ENCODE measurements around the gene KLHDC7A.

Gene KLHDC7A

DNA sequence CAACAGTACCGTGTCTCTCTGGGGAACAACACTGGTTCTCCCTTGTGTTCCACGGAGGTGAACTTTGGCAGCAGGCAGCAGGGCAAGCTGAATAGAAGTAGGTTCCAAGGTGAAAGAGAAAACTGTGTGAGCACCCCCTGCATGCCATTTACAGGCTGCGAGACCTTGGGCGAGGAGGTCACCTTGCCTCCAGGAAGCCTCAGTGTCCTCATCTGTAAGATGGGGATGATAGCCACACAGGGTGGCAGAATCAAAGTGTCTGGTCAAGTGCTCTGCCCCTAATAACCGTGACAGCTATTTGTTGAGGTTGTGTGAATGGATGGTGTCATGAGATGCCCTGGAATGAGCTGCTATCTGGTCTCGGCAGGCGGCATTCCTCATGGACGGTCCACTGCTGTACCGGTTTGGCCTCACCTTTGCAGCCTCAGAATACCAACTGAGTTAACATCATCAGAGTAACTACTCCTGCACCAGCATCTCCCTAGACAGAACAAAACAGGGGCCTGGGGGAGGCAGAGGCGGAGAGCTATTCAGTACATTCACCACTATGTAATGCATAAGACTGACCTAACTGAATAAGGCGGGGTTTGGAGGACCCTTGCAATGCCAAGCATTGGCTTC, 7.4 kb upstream of the KLHDC7A start:
- DNase-seq (ENCODE audit: low spot score): no peak

DNA sequence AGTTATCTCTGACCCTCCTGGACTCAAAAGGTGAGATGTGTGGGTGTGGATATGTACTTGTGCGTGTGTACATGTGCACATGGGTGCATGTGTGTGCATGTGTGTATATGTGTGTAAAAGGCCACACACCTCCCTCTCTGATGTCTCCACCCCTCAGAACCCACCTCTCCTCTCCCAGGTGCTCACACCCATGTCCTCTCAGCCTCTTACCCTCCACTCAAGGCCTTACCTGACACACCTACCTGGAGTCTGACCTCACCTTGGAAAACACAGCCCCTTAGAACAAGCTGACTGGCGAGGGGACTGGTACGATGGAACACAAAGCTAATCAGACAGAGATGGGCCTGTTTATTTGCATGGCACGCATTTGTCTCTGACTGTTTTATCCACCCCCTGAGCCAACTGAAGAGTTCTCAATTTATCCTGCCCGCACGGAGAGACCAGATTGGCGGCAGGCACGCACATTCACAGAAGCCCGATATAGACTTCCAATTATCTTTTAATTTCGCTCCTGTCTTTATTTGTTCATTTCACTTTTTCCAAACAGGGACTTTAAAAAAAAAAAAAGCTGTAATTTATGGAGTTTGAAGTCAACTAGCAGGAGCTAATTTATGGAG, 6.1 kb upstream of the KLHDC7A start:
- no peak for DNase-seq (ENCODE audit: low spot score)

DNA sequence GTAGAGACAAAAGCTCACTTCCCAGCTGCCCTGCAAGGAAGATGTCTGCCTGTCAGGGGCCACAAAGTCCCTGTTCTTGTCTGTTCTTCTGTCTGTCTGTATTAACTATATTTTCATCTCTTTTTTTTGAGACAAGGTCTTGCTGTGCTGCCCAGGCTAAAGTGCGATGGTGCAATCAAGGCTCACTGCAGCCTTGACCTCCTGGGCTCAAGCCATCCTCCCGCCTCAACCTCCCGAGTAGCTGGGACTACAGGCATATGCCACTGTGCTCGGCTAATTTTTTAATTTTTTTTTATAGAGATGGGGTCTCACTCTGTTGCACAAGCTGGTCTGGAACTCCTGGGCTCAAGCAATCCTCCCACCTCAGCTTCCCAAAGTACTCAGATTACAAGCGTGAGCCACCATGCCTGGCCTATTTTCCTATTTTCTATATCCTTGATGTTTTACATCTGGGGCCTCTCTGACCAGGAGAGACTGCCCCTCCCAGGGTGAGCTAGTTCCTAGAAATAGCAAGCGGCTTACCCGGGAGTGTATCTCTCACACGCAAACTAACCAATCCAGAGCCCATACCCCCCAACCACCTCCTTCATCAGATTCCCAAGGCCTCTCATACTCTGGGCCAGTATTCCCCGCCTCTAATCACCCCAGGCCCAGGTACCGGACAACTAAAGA, 5.4 kb upstream of the KLHDC7A start:
- DNase-seq (ENCODE audit: low spot score): no peak

- DNase-seq (ENCODE audit: low spot score): no peak
Observed at GRCh38 chr1:18479454-18479853, 1.3 kb upstream of the KLHDC7A start.

DNA sequence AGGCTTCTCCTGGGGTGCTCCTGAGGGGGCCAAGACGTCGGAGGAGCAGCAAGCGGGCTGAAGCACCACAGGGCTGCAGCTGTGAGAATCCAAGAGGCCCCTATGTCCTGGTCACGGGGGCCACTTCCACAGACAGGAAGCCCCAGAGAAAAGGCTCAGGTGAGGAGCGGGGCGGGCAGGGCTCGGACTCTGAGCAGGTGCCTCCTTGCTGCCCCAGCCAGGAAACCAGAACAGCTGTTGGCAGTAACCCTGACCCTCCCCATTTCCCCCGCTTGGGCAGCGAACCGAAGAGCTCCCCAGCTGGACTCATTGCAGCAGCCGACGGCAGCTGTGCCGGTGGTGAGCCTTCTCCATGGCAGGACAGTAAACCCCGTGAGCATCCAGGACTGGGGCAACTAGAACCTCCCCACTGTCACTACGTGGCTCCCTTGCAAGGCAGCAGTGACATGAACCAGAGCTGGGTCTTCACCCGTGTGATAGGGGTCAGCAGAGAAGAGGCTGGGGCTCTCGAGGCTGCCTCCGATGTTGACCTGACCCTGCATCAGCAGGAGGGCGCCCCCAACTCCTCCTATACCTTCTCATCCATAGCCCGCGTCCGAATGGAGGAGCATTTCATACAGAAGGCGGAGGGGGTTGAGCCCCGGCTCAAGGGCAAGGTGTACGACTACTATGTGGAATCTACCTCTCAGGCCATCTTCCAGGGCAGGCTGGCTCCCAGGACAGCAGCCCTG, 625 bp downstream of the KLHDC7A start:
- no peak for DNase-seq (ENCODE audit: low spot score)

- DNase-seq (ENCODE audit: low spot score): no peak
Observed at GRCh38 chr1:18481921-18482701, 1.4 kb downstream of the KLHDC7A start.

- DNase-seq (ENCODE audit: low spot score): no peak
Observed at GRCh38 chr1:18482721-18483425, 2.1 kb downstream of the KLHDC7A start.

DNA sequence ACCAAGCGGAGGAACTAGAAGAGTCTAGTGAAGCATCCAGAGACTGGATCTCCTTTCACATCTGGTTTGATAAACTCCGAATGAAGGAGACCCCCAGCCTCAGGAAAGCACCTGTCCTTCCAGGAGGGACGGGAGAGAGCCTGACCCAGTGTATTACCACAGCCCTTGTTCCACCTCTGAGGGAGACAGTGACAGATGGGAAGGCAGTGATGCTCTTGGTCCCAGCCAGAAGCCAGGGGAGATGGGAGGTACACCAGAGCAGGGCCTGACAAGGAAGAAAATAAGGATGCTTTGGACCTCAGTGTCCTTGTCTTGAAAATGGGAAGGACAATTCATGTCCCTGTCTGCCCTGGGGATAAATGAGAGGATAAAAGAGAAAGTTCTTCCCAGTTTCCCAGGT, 3.5 kb downstream of the KLHDC7A start:
- no peak for DNase-seq (ENCODE audit: low spot score)

DNA sequence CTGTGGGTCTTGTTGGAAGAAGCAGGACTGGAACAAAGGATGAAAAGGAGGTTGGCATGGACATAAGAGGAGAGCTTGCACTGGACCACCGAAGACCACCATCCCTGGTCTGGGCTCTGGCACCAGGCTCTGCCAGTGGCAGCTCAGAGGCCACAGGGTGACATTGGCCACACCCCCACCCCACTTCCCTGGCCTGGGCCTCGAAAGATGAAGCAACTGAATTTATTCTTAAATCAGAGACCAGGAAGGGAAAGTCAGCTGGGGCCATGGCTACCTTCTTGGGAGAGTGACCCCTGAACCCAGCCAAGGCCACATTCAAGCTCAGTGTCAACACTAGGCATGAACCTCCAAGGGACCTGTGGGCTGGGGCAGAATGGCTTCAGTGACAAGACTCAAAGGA, 4.0 kb downstream of the KLHDC7A start:
- no peak for DNase-seq (ENCODE audit: low spot score)

GRCh38 chr1:18485227-18485626, 4.5 kb downstream of the KLHDC7A start:
- no peak for DNase-seq (ENCODE audit: low spot score)

- DNase-seq (ENCODE audit: low spot score): no peak
Observed at GRCh38 chr1:18486195-18486594, 5.5 kb downstream of the KLHDC7A start.

- no peak for DNase-seq (ENCODE audit: low spot score)
Observed at GRCh38 chr1:18489417-18490143, 8.8 kb downstream of the KLHDC7A start.

DNA sequence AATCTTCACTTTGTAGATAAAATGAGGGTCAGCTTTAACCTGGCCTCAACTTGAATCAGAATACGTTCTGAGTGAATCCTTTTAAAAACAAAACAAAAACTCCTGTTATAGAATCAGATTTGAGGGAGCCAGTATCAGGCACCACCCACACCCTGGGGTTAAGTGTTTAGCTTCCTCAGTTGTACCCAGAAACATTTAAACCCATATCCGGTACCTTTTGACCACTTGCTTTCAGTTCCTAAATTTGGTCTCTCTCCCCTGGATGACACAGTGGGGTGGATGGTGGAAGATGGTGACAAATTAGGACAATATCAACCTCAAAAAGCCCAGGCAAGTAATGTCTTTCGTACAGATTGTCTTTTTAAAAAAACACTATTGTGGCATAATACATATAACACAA, 10.4 kb downstream of the KLHDC7A start:
- no peak for DNase-seq (ENCODE audit: low spot score)

DNA sequence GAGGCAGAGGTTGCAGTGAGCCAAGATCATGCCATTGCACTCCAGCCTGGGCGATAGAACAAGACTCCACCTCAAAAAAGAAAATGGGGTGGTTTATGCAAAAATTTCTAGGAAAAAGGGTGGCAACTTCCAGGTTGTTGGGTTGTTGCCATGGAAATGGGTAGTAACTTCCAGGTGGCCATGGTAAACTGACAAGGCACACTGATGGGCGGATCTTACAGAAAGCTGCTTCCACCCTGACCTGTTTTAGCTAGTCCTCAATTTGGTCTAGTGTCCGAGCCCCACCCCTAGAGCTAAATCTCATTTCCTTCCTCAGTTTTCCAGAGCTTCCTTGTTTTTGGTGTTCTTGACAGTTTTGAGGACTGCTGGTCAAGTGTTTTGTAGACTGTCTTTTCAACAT, 13.6 kb downstream of the KLHDC7A start:
- no peak for DNase-seq (ENCODE audit: low spot score)

GRCh38 chr1:18495635-18496034, 14.9 kb downstream of the KLHDC7A start:
- DNase-seq (ENCODE audit: low spot score): no peak

GRCh38 chr1:18496056-18496455, 15.3 kb downstream of the KLHDC7A start:
- DNase-seq (ENCODE audit: low spot score): no peak

GRCh38 chr1:18496497-18497235, 15.9 kb downstream of the KLHDC7A start:
- no peak for DNase-seq (ENCODE audit: low spot score)

- no peak for DNase-seq (ENCODE audit: low spot score)
Observed at GRCh38 chr1:18501833-18502232, 21.1 kb downstream of the KLHDC7A start.

GRCh38 chr1:18504609-18505008, 23.9 kb downstream of the KLHDC7A start:
- DNase-seq (ENCODE audit: low spot score): no peak

DNA sequence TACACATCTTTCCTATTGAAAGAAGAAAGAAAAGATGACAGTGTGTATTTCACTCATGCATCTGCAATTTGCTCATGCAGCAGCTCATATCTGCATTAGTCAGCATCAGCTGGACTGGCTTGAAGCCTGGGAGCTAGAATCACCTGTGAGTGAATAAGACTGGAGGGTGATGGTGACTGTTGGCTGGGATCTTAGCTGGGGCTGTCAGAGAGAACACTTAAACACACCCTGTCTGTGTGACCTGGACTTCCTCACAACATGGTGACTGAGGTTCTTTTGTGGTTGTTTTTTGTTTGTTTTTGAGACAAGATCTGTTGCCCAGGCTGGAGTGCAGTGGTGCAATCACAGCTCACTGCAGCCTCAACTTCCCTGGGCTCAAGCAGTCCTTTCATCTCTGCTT, 24.9 kb downstream of the KLHDC7A start:
- no peak for DNase-seq (ENCODE audit: low spot score)
